PC-9 (cell line): ENCODE results near the gene MAGEA12.
"Not testable (repeated sequence)": the region's sequence is repeated elsewhere in the genome, so short reads cannot be mapped to it uniquely, and the experiment has no call there.

Experiments used
- CTCF ChIP-seq: fragments of 200-600 bp; sonication (generic); conservative IDR thresholded peaks from 2 replicates; pipeline ENCODE4 v1.6.1; 2017; ENCODE audit warnings: mixed run types, antibody characterized with exemption, mild to moderate bottlenecking, moderate library complexity
- EZH2 ChIP-seq: fragments of 200-600 bp; sonication (generic); IDR thresholded peaks from 2 replicates; pipeline ENCODE4 v1.8.0; 2017; ENCODE audit warnings: antibody characterized with exemption, low read depth

GRCh38 chrX:152706500-152706899 is 27.1 kb upstream of the MAGEA12 start:
- not testable (repeated sequence) for TF ChIP-seq EZH2, CTCF
